Measurements from ENCODE around the gene TDRD7. TPM values are rescaled to one million over a fixed set of nuclear protein-coding genes. Genes with fewer than 3 reads are reported as not detected.

Gene TDRD7
- total RNA-seq, 4 donors from 2014 or later = 3.6 to 19.4 (median 14.8) TPM

- no peak for DNase-seq
- intact Hi-C loops (cut with DNase I; ENCODE audit: low total_unique reads) = no loop called here
- no peak overlapping the region for H3K4me3 ChIP-seq
- H3K27me3 ChIP-seq = no peaks in the 10 kb centered on the region
- peaks cover 0 to 1% of the 10 kb centered on the region in 2 donors for H3K4me1 ChIP-seq
- H3K36me3 ChIP-seq = no peaks in the 10 kb centered on the region
- H3K9me3 ChIP-seq = no peaks in the 10 kb centered on the region
- no peak for TF ChIP-seq CTCF (IDR thresholded peaks at IDR 0.05)
- TF ChIP-seq POLR2A (IDR thresholded peaks at IDR 0.05) = no peak
- H3K27ac ChIP-seq = peak overlapping the region; percentile 63 to 84
These were observed 99.9 kb downstream of the TDRD7 start for GRCh38 chr9:97511655-97512427.

GRCh38 chr9:97512966-97513560 is 101.2 kb downstream of the TDRD7 start:
- no peak for DNase-seq
- H3K27me3 ChIP-seq = no peaks in the 10 kb centered on the region
- H3K9me3 ChIP-seq = no peaks in the 10 kb centered on the region
- H3K36me3 ChIP-seq = no peaks in the 10 kb centered on the region
- intact Hi-C loops (cut with DNase I; ENCODE audit: low total_unique reads) = no loop called here
- no peak overlapping the region for H3K4me3 ChIP-seq
- H3K4me1 ChIP-seq = peaks cover 5 to 14% of the 10 kb centered on the region in 2 donors
- no peak for TF ChIP-seq POLR2A (IDR thresholded peaks at IDR 0.05)
- no peak for TF ChIP-seq CTCF (IDR thresholded peaks at IDR 0.05)
- H3K27ac ChIP-seq = peak overlapping the region in 1 of 2 donors; percentile 41

GRCh38 chr9:97514531-97514930 is 102.6 kb downstream of the TDRD7 start:
- Histone ChIP-seq H3K27ac (peak overlapping the region; percentile 5 to 98), H3K4me1 (peaks cover 13 to 16% of the 10 kb centered on the region in 2 donors), H3K4me3 (no peak overlapping the region), H3K9me3 (no peaks in the 10 kb centered on the region), H3K36me3 (no peaks in the 10 kb centered on the region), H3K27me3 (no peaks in the 10 kb centered on the region)
- intact Hi-C loops (cut with DNase I; ENCODE audit: low total_unique reads) = no loop called here
- no peak for TF ChIP-seq POLR2A (IDR thresholded peaks at IDR 0.05)
- TF ChIP-seq CTCF (IDR thresholded peaks at IDR 0.05) = no peak
- DNase-seq = no peak

DNA sequence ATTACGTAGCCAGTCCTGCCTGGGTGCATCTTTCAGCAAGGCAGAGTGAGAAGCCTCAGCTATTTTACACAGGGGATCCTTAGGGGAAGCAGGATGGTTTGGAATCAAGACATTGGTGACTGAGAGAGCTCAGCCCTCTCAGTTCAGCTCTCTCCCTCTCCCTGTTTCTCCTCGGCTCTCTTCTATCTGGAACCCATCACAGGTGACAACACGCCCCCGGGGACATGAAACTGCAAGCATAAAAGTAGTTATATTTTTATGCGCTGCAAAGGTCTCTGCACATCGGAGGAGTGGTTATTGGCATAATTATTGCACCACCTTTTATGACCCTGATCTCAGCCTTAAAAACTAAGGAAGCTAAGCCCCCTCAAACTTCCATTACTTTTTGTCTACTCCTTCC is 103.8 kb downstream of the TDRD7 start:
- peak overlapping the region; percentile 85 to 98 for H3K27ac ChIP-seq
- TF ChIP-seq CTCF (IDR thresholded peaks at IDR 0.05) (no peak), POLR2A (IDR thresholded peaks at IDR 0.05) (no peak)
- no peaks in the 10 kb centered on the region for H3K9me3 ChIP-seq
- DNase-seq = no peak
- intact Hi-C loops (cut with DNase I; ENCODE audit: low total_unique reads) = no loop called here
- no peak overlapping the region for H3K4me3 ChIP-seq
- H3K36me3 ChIP-seq = no peaks in the 10 kb centered on the region
- peaks cover 16 to 17% of the 10 kb centered on the region in 2 donors for H3K4me1 ChIP-seq
- H3K27me3 ChIP-seq = no peaks in the 10 kb centered on the region

DNA sequence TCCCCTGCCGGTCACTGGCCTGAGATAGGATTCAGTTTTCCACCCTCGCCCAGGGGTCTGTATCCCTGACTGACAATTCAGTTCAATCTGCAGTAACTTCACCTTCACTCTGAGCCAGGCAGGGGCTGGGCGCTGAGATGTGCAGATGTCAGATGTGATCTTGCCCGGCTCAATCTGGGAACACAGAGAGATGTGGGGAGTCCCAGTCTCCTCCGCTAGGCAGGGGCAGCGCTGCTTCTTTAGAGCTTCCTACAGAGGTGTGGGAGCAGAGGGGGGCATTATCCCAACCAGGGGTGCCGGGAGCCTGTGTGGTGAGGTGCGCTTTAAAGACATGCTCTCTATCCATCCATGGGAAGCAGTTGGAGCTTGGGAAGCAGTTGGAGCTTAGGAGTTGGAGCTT is 104.2 kb downstream of the TDRD7 start:
- intact Hi-C loops (cut with DNase I; ENCODE audit: low total_unique reads) = no loop called here
- DNase-seq = no peak
- Histone ChIP-seq H3K4me1 (peaks cover 16 to 17% of the 10 kb centered on the region in 2 donors), H3K4me3 (no peak overlapping the region), H3K36me3 (no peaks in the 10 kb centered on the region), H3K9me3 (no peaks in the 10 kb centered on the region), H3K27ac (peak overlapping the region; percentile 85 to 98), H3K27me3 (no peaks in the 10 kb centered on the region)
- TF ChIP-seq CTCF (IDR thresholded peaks at IDR 0.05) = no peak
- no peak for TF ChIP-seq POLR2A (IDR thresholded peaks at IDR 0.05)
